Measurements from ENCODE around the gene CAPN13.

Gene CAPN13

DNA sequence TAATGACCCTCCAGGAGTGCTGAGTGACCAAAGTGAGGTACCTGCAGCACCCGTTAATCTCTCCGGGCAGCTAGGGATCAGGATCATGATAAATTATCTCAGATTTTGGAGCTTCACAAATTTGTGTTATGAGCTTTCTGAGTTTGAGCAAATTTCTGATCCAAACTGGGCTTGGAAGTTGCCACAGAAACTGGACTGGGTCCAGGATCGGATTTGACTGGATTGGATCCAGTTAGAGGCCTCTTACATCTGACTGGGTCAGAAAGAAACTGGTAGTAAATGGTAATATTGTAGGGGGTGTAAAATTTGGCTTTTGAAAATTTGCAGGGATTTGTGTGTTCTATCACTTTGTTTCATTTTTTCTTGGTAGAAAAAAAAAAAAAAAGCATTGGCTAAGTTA is 19.7 kb upstream of the CAPN13 start:
- H2AFZ ChIP-seq (ENCODE audit: low read depth) = no peak overlapping the region
- no peak overlapping the region for H3K4me2 ChIP-seq
- H4K20me1 ChIP-seq (ENCODE audit: insufficient read depth) = no peaks in the 10 kb centered on the region
- peaks cover 5% of the 10 kb centered on the region for H3K4me1 ChIP-seq (ENCODE audit: low read depth, poor library complexity, severe bottlenecking)
- no peaks in the 10 kb centered on the region for H3K79me2 ChIP-seq (ENCODE audit: insufficient read depth, low read depth)
- no peak overlapping the region for H3K27ac ChIP-seq
- H3K4me3 ChIP-seq (IDR thresholded peaks at IDR 0.05; ENCODE audit: insufficient read depth, low read depth, low read length) = no peak overlapping the region
- no peaks in the 10 kb centered on the region for H3K36me3 ChIP-seq (ENCODE audit: insufficient read depth)
- H3K9ac ChIP-seq = no peak overlapping the region
- TF ChIP-seq, protein P1, sequence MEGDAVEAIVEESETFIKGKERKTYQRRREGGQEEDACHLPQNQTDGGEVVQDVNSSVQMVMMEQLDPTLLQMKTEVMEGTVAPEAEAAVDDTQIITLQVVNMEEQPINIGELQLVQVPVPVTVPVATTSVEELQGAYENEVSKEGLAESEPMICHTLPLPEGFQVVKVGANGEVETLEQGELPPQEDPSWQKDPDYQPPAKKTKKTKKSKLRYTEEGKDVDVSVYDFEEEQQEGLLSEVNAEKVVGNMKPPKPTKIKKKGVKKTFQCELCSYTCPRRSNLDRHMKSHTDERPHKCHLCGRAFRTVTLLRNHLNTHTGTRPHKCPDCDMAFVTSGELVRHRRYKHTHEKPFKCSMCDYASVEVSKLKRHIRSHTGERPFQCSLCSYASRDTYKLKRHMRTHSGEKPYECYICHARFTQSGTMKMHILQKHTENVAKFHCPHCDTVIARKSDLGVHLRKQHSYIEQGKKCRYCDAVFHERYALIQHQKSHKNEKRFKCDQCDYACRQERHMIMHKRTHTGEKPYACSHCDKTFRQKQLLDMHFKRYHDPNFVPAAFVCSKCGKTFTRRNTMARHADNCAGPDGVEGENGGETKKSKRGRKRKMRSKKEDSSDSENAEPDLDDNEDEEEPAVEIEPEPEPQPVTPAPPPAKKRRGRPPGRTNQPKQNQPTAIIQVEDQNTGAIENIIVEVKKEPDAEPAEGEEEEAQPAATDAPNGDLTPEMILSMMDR (conservative IDR thresholded peaks at IDR 0.05; ENCODE audit: low read depth, low read length) = no peak
- H3K27me3 ChIP-seq (ENCODE audit: insufficient read depth, low read depth) = no peaks in the 10 kb centered on the region

DNA sequence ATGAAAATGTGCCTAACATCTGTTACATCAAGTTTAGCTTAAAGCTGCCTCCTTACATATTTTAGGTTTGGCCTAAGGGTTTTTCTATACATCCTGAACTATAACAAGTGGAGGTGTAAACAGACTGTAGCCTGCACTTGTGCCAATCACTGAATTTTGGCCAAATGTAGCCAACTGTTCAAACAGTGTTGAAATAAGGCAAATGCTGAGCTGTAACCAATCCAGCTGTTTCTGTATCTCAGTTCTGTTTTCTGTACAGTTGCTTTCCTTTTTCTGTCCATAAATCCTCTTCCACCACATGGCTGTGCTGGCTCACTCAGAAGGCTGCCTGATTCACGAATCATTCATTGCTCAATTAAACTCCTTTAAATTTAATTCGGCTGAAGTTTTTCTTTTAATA is 19.2 kb upstream of the CAPN13 start:
- H3K27me3 ChIP-seq (ENCODE audit: insufficient read depth, low read depth) = no peaks in the 10 kb centered on the region
- no peaks in the 10 kb centered on the region for H3K36me3 ChIP-seq (ENCODE audit: insufficient read depth)
- H3K79me2 ChIP-seq (ENCODE audit: insufficient read depth, low read depth) = no peaks in the 10 kb centered on the region
- no peaks in the 10 kb centered on the region for H4K20me1 ChIP-seq (ENCODE audit: insufficient read depth)
- TF ChIP-seq, protein P1 (conservative IDR thresholded peaks at IDR 0.05; ENCODE audit: low read depth, low read length) = no peak
- no peak overlapping the region for H3K4me2 ChIP-seq
- H3K4me3 ChIP-seq (IDR thresholded peaks at IDR 0.05; ENCODE audit: insufficient read depth, low read depth, low read length) = no peak overlapping the region
- peaks cover 5% of the 10 kb centered on the region for H3K4me1 ChIP-seq (ENCODE audit: low read depth, poor library complexity, severe bottlenecking)
- H3K27ac ChIP-seq = no peak overlapping the region
- no peak overlapping the region for H2AFZ ChIP-seq (ENCODE audit: low read depth)
- no peak overlapping the region for H3K9ac ChIP-seq

DNA sequence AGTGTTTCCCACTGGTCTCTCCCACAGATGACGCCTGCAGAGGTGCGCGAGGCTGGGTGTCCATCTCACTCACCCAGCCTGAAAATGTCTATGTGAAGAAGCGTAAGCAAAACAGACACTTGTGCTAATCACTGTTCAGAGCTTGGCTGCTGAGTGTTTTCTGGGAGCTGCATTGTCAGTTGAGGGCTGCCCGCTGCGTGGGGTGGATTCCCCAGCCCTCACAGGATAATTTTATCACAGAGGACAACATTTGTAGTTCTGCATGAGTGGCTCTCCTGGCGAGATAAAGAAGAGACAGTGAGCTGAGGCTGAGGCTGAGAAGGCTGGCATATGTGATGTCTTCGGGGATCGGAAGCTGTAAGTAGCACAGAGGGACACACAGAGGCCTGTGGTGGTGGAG is 16.2 kb upstream of the CAPN13 start:
- no peaks in the 10 kb centered on the region for H3K36me3 ChIP-seq (ENCODE audit: insufficient read depth)
- no peak overlapping the region for H3K4me3 ChIP-seq (IDR thresholded peaks at IDR 0.05; ENCODE audit: insufficient read depth, low read depth, low read length)
- H3K79me2 ChIP-seq (ENCODE audit: insufficient read depth, low read depth) = no peaks in the 10 kb centered on the region
- peaks cover 3% of the 10 kb centered on the region for H3K4me1 ChIP-seq (ENCODE audit: low read depth, poor library complexity, severe bottlenecking)
- H2AFZ ChIP-seq (ENCODE audit: low read depth) = no peak overlapping the region
- TF ChIP-seq, protein P1 (conservative IDR thresholded peaks at IDR 0.05; ENCODE audit: low read depth, low read length) = no peak
- H3K27me3 ChIP-seq (ENCODE audit: insufficient read depth, low read depth) = no peaks in the 10 kb centered on the region
- no peak overlapping the region for H3K27ac ChIP-seq
- H3K4me2 ChIP-seq = no peak overlapping the region
- H4K20me1 ChIP-seq (ENCODE audit: insufficient read depth) = no peaks in the 10 kb centered on the region
- H3K9ac ChIP-seq = no peak overlapping the region

DNA sequence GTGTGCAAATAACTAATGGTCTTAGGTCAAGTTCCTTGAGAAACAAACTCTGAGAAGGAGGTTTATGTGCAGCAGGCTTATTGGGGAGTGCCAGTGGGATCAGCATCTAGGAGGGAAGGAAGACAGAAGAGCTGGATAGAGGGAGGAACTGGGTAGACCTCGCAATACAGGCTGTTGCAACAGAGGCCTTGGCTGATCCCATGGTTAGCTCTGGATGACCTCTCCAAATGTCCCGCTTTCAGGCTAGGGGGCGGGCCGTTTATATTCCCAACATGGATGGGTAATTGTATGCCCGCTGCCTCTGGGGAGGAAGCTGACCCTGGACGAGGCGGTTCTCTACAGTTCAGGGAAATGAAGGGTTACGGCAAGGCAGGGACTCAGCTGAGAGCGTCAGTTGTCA is 14.7 kb upstream of the CAPN13 start:
- H3K9ac ChIP-seq = no peak overlapping the region
- H3K4me2 ChIP-seq = no peak overlapping the region
- no peak overlapping the region for H3K27ac ChIP-seq
- H4K20me1 ChIP-seq (ENCODE audit: insufficient read depth) = no peaks in the 10 kb centered on the region
- no peak overlapping the region for H2AFZ ChIP-seq (ENCODE audit: low read depth)
- no peaks in the 10 kb centered on the region for H3K36me3 ChIP-seq (ENCODE audit: insufficient read depth)
- H3K4me3 ChIP-seq (IDR thresholded peaks at IDR 0.05; ENCODE audit: insufficient read depth, low read depth, low read length) = no peak overlapping the region
- no peaks in the 10 kb centered on the region for H3K27me3 ChIP-seq (ENCODE audit: insufficient read depth, low read depth)
- no peaks in the 10 kb centered on the region for H3K4me1 ChIP-seq (ENCODE audit: low read depth, poor library complexity, severe bottlenecking)
- TF ChIP-seq, protein P1 (conservative IDR thresholded peaks at IDR 0.05; ENCODE audit: low read depth, low read length) = no peak
- no peaks in the 10 kb centered on the region for H3K79me2 ChIP-seq (ENCODE audit: insufficient read depth, low read depth)

Measured in KMS-11 (cell line).